CD4-positive, alpha-beta T cell treated with Interleukin-1 beta for 1 hour (primary cell): Measurements from ENCODE around the gene SCPEP1.
"Not testable (repeated sequence)": the region's sequence is repeated elsewhere in the genome, so short reads cannot be mapped to it uniquely, and the experiment has no call there.

Source experiments
- DNase-seq, 2 donors: peaks; one replicate each; pipeline ENCODE4 v3.0.0-alpha.2; 2020 to 2022

Gene SCPEP1

GRCh38 chr17:56966338-56966737 lies 11.6 kb upstream of the SCPEP1 start:
- no peak for DNase-seq

GRCh38 chr17:56970974-56971373 lies 7.0 kb upstream of the SCPEP1 start:
- no peak for DNase-seq

- no peak for DNase-seq
Measured at GRCh38 chr17:56972111-56972730, 5.7 kb upstream of the SCPEP1 start.

- no peak for DNase-seq
Measured at GRCh38 chr17:56973520-56973919, 4.4 kb upstream of the SCPEP1 start.

GRCh38 chr17:56974055-56974454 lies 3.9 kb upstream of the SCPEP1 start:
- no peak for DNase-seq

GRCh38 chr17:56975656-56976055 lies 2.3 kb upstream of the SCPEP1 start:
- no peak for DNase-seq

- no peak for DNase-seq
Measured at GRCh38 chr17:56976941-56977608, 856 bp upstream of the SCPEP1 start.

GRCh38 chr17:56978441-56979090 lies 635 bp downstream of the SCPEP1 start:
- peak in 1 of 2 donors; percentile 17 for DNase-seq

- DNase-seq = no peak
Measured at GRCh38 chr17:56979091-56979480, 1.2 kb downstream of the SCPEP1 start.

GRCh38 chr17:56980526-56980925 lies 2.6 kb downstream of the SCPEP1 start:
- not testable (repeated sequence) for DNase-seq

GRCh38 chr17:56982312-56982711 lies 4.4 kb downstream of the SCPEP1 start:
- DNase-seq = no peak

GRCh38 chr17:56983366-56983765 lies 5.4 kb downstream of the SCPEP1 start:
- no peak for DNase-seq

- no peak for DNase-seq
Measured at GRCh38 chr17:56985371-56986162, 7.6 kb downstream of the SCPEP1 start.

GRCh38 chr17:56987283-56987834 lies 9.4 kb downstream of the SCPEP1 start:
- no peak for DNase-seq

GRCh38 chr17:56988901-56989572 lies 11.1 kb downstream of the SCPEP1 start:
- DNase-seq = no peak

- no peak for DNase-seq
Measured at GRCh38 chr17:56992364-56992763, 14.4 kb downstream of the SCPEP1 start.

- no peak for DNase-seq
Measured at GRCh38 chr17:56994009-56994792, 16.3 kb downstream of the SCPEP1 start.

- no peak for DNase-seq
Measured at GRCh38 chr17:56995766-56996165, 17.8 kb downstream of the SCPEP1 start.

- DNase-seq = no peak
Measured at GRCh38 chr17:56997313-56997712, 19.4 kb downstream of the SCPEP1 start.

GRCh38 chr17:57001541-57001940 lies 23.6 kb downstream of the SCPEP1 start:
- DNase-seq = no peak

GRCh38 chr17:57002904-57003303 lies 25.0 kb downstream of the SCPEP1 start:
- DNase-seq = no peak
